Astrocyte (in vitro differentiated cells and primary cell): ENCODE results near the gene XPNPEP1.

Experiments
- CTCF ChIP-seq: IDR thresholded peaks from 2 replicates; pipeline ENCODE4 v1.5.1; 2011; ENCODE audit warnings: low read depth, mild to moderate bottlenecking, inconsistent platforms, low read length, moderate library complexity; ENCODE audit not compliant: insufficient read depth
- EZH2 ChIP-seq: IDR thresholded peaks from 2 replicates; pipeline ENCODE4 v1.6.1; 2012; ENCODE audit warnings: mild to moderate bottlenecking, low read length, inconsistent platforms; ENCODE audit not compliant: insufficient read depth

GRCh38 chr10:109845308-109845707, 78.0 kb downstream of the XPNPEP1 start:
- TF ChIP-seq CTCF (no peak), EZH2 (no peak)
